HG03457 (cell line): ENCODE results near the gene LRRC8D.

ENCODE experiments used
- ATAC-seq: cut with Tn5 transposase; IDR thresholded peaks from one replicate; pipeline ENCODE4 v1.9.1; 2021; ENCODE audit warnings: moderate number of reproducible peaks; ENCODE audit not compliant: unreplicated experiment

LRRC8D gene

GRCh38 chr1:89806616-89807015, 14.2 kb upstream of the LRRC8D start:
- ATAC-seq, result no peak

GRCh38 chr1:89807503-89807902, 13.3 kb upstream of the LRRC8D start:
- ATAC-seq, result no peak

- no peak for ATAC-seq
Measured at GRCh38 chr1:89807983-89808382, 12.8 kb upstream of the LRRC8D start.

GRCh38 chr1:89808441-89809117, 12.3 kb upstream of the LRRC8D start:
- ATAC-seq, result no peak

- no peak for ATAC-seq
Measured at GRCh38 chr1:89809556-89809955, 11.3 kb upstream of the LRRC8D start.

GRCh38 chr1:89810302-89810701, 10.5 kb upstream of the LRRC8D start:
- no peak for ATAC-seq

GRCh38 chr1:89810880-89811279, 10.0 kb upstream of the LRRC8D start:
- ATAC-seq, result no peak

- no peak for ATAC-seq
Measured at GRCh38 chr1:89812992-89813391, 7.8 kb upstream of the LRRC8D start.

GRCh38 chr1:89815040-89815439, 5.8 kb upstream of the LRRC8D start:
- no peak for ATAC-seq

GRCh38 chr1:89815611-89816010, 5.2 kb upstream of the LRRC8D start:
- no peak for ATAC-seq

GRCh38 chr1:89816366-89816765, 4.5 kb upstream of the LRRC8D start:
- ATAC-seq, result no peak

GRCh38 chr1:89821322-89822108, 683 bp downstream of the LRRC8D start:
- peak; percentile 49 for ATAC-seq

- ATAC-seq, result no peak
Measured at GRCh38 chr1:89822109-89822962, 1.5 kb downstream of the LRRC8D start.

- ATAC-seq, result no peak
Measured at GRCh38 chr1:89822999-89823628, 2.3 kb downstream of the LRRC8D start.

GRCh38 chr1:89823679-89824292, 3.0 kb downstream of the LRRC8D start:
- no peak for ATAC-seq

- no peak for ATAC-seq
Measured at GRCh38 chr1:89826594-89826993, 5.8 kb downstream of the LRRC8D start.

GRCh38 chr1:89827330-89827729, 6.5 kb downstream of the LRRC8D start:
- ATAC-seq, result no peak

GRCh38 chr1:89827902-89828301, 7.1 kb downstream of the LRRC8D start:
- ATAC-seq, result no peak

- no peak for ATAC-seq
Measured at GRCh38 chr1:89829186-89829585, 8.4 kb downstream of the LRRC8D start.

- ATAC-seq, result no peak
Measured at GRCh38 chr1:89831462-89832120, 10.8 kb downstream of the LRRC8D start.
